Measurements from ENCODE around the gene ENOX1.
A peak's percentile ranks its signal among the peaks of the same experiment; 100 is the strongest.

Gene ENOX1

DNA sequence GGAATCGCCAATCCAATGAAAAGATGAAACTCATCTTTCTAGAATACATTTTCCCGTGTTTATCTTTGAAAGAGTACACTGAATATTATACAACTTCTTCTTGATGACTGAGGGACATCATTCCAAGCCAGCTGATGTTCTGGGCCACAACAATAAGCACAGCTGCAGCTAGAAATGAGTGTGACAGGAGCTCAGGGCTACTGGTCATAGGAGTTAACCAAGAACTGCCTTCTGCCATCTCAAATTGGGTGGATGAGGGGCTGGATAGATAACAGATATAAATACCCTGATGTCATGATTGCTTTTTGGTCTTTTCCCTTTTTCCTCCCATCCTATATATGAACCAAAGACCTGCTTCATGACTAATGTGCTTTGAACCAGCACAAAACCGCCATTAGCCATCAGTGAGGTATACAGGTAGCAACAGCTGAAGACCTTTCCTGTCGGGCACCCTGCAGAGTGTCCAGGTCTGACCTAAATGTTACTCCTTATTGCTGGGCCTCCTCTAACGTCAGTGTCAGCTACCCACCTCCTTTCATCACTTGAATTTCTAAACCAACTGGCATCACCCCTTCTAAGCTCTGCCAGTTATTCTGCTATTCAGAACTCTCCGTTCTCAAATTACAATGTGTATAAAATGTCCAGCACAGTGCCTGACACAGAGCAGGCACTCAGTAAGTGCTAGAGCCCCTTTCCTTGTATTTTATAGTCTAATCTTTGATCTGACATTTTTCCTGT lies 178.2 kb downstream of the ENOX1 start:
- no peak for DNase-seq (ENCODE audit: low spot score)

- DNase-seq (ENCODE audit: low spot score), result no peak
These were observed 189.2 kb downstream of the ENOX1 start for GRCh38 chr13:43597599-43597945.

GRCh38 chr13:43596924-43597598 lies 189.7 kb downstream of the ENOX1 start:
- peak; percentile 4 for DNase-seq (ENCODE audit: low spot score)

DNA sequence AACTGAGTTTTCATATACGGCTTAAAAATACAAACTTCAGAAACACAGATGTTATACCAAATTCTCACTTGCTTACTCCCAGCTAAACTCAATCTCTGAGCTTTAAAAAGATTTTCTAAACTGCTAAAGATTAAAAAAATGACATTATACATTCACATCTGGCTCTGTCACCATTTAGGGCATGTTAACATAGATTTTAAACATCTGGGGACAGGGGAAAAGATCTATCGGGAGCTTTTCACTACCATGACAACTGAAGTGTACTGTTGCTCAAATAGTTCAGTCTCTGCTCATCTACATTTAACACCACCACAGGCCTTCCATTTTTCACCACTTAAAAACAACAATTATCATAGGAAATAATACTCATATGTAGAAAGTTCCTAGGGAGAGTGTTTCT lies 190.8 kb downstream of the ENOX1 start:
- no peak for DNase-seq (ENCODE audit: low spot score)

DNA sequence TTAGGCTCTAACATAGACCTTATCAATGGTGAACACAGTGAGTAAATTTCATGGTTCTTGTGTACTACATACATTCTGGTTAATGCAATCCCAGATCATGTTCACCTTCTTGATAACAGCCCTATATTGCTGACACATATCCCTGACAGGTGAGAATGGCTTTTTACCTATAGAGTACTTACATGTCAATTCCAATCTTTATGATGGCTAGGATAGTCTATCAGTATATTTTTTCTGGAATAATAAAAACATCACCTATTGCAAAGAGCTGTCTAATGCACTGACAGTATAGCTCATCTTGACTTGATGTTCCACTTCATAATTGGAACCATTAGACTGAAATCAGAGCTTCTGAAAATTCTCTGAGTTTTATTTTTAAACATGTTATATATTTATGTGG lies 199.4 kb downstream of the ENOX1 start:
- DNase-seq (ENCODE audit: low spot score), result no peak

DNA sequence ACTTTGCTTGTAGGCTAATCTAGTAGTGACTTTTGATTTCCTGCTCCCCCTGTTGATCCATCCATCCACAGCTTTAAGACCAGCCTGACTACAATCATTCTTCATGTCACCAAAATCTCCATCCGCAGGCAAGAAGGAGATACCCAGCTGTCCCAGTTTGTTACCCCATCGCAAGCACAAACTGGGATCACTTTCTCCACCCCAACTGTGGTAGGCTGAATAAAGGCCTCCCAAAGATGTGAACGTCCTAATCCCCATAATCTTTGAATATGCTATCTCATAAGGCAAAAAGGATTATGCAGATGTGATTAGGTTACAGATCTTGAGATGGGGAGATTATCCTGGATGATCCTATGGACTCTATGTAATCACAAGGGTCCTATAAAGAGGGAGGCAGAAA lies 202.0 kb downstream of the ENOX1 start:
- no peak for DNase-seq (ENCODE audit: low spot score)

GRCh38 chr13:43583321-43583720 lies 203.5 kb downstream of the ENOX1 start:
- DNase-seq (ENCODE audit: low spot score), result no peak

GRCh38 chr13:43580280-43580679 lies 206.5 kb downstream of the ENOX1 start:
- no peak for DNase-seq (ENCODE audit: low spot score)

GRCh38 chr13:43579321-43579720 lies 207.5 kb downstream of the ENOX1 start:
- DNase-seq (ENCODE audit: low spot score), result no peak

DNA sequence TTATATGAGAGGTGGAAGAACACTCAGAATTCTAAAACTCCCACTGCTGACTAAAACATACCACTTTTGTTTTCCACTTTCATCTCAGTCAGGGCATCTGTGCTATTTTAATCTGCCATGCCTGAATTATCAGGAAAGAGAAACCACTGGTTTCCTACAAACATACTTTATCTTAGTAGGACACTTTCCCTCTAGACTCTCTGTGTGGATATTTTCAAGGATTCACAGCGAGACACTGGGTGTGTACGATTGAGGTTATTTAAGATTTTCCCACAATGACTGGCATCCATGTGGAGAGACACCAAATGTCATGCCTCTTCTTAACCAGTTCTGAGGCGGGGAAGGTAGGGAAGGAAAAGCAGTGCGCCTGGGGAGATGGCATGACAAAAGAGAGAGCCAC lies 212.2 kb downstream of the ENOX1 start:
- DNase-seq (ENCODE audit: low spot score), result no peak

DNA sequence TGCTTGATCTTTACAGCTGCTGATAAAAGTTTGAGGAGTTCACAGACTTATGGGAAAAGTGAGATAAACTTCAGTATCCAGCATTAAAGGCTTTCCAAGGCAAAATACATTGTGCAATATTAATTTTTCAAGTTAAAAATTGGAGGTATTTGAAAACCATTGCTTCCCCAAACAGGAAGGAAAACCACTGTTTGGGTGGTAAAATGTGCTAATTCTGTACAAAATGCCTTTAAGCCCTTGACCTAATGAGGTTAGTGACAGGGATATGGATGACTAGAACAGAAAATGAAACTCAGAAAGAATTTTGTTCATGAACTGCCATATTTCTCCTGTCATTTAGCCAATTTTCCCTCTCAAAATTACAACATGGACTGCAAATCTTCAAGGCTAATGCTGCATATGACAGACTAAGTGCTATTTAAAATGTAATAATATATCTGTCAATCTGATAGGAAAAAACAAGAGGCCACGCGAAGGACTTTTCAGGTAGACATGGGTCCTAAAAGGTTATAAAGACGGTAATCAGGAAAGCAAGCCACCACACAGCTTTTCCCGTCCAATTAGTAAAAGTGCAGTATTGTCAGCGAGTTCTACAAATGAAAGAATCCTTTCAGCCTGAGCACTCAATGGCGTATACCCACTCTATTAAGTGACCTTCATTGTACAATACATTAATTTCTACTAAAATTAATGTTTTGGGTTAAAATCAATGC lies 212.8 kb downstream of the ENOX1 start:
- DNase-seq (ENCODE audit: low spot score), result no peak

GRCh38 chr13:43573361-43573740 lies 213.4 kb downstream of the ENOX1 start:
- DNase-seq (ENCODE audit: low spot score), result no peak

- DNase-seq (ENCODE audit: low spot score), result no peak
These were observed 214.0 kb downstream of the ENOX1 start for GRCh38 chr13:43572656-43573360.

DNA sequence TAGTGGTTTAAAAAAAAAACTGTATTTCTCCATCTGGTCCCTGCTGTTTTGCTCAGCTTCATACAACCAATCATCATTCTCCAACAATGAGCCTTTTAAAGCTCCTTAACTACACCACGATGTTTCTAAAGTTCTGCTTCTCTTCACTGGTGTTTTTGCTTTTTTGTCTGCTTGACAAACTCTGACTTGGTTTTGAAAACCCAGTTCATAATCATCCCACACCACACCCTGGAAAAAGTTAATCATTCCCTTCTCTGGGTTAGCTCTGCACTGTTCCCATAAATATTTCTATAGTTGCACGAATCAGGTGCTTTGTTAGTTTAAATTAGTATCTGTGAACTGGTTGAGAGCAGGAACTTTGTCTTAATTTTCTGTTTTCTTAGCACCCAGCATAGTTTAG lies 217.1 kb downstream of the ENOX1 start:
- no peak for DNase-seq (ENCODE audit: low spot score)

DNA sequence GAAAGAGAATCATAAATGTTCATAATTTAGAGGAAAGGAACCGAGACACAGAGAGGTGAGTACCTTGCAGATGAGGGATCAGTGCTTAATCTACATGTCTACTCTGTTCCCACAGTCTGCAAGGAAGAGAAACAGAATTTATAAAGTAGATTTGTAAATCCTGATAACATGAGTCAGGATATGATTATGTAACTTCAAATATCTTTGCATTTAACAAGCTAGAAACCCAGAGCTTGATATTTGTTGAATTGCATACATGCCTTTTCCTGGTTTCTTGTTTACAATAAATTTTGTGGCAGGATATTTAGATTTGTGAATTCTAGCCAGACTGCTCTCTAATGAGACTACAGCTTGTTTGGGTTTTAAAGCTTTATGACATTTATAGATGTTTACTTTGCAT lies 219.2 kb downstream of the ENOX1 start:
- DNase-seq (ENCODE audit: low spot score), result no peak

DNA sequence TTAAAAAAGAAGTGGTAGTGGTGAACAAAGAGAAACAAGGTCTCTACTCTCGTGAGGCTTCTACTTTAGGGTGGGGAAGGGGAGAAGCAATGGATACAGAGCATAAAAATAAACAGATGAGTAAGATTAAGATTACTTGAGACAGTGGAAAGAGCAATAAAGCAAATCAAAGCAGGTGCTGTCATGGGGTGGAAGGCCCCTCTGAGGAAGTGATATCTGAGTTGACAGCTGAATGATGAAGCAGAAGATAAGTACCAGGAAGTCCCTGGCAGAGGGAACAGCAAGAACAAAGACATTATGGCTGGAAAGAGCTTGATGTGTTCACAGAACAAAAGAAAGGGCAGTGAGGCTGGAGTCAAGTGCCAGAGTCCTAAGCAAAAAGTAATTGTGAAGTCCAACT lies 221.8 kb downstream of the ENOX1 start:
- DNase-seq (ENCODE audit: low spot score), result no peak

DNA sequence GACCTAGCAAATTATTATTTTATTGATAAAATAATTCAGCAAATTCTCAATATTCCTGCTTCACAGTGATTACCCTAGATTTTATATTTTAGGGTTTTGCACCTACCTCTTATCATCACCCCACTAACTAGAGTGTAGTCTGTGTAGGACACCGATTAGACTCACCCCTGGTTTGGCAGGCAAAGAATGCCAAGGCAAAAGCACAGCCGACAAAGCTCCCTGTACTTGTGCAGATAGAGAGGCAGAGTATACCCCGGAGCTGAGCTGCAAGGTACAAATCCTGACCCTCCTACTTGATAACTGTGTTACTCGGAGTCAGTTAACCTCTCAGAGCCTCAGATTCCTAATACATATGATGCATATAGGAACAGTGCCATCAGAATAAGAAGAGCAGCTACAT lies 225.7 kb downstream of the ENOX1 start:
- no peak for DNase-seq (ENCODE audit: low spot score)

- DNase-seq (ENCODE audit: low spot score), result no peak
These were observed 227.8 kb downstream of the ENOX1 start for GRCh38 chr13:43558939-43559338.

DNA sequence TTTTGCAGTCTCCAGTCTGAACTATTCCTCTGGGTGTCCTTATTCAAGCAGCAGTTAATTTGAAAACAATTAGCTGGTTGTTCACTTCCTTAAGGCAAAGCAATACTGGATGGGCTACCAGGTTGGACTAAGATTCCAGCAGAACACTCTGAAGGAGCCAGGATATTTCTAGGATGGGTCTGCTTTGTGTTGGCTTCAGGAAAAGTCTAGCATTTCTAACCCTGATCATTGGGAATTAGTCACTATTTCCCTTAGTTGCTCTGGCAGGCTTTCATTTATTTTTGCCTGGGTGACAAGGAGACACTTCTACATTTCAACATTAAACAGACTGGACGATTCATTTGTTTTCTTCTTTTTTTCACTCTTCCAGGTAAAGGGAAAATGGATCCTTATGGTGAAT lies 228.4 kb downstream of the ENOX1 start:
- DNase-seq (ENCODE audit: low spot score), result no peak

- no peak for DNase-seq (ENCODE audit: low spot score)
These were observed 231.1 kb downstream of the ENOX1 start for GRCh38 chr13:43555667-43556066.

- DNase-seq (ENCODE audit: low spot score), result no peak
These were observed 234.8 kb downstream of the ENOX1 start for GRCh38 chr13:43551897-43552456.

DNA sequence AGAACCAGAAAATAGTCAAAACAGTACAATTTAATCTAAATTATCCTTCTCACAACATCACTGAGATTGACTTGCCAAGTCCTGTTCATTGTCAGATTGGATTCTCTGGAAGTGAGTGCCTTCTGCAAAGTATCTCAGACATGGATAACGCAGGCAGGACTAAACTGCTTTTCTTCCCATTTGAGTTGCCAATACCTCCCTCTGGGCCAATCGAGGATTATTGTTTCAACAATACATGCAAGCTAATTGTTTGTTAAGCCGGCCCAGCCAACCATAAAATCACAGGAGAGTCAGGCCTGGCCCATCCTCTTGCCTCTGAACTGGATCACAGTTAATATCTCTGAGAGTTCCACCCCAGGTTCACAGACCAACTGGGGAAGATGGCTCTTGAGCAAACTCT lies 240.0 kb downstream of the ENOX1 start:
- DNase-seq (ENCODE audit: low spot score), result no peak
